Natural killer cell (primary cell): ENCODE measurements around the gene LEF1. TPM values are rescaled to one million over a fixed set of nuclear protein-coding genes. Genes with fewer than 3 reads are reported as not detected.
A peak's percentile ranks its signal among the peaks of the same experiment; 100 is the strongest.

Experiments
- ATAC-seq, 3 donors: fragments of 150-1000 bp in 2 of 3; fragments of 200-7000 bp in 1 of 3; cut with Tn5 transposase; 1 replicate in 1 of 3; 2 replicates in 2 of 3; pipeline ENCODE4 v1.10.0; 2021; ENCODE audit warnings: mild to moderate bottlenecking in 2 of 3, moderate library complexity in 2 of 3
- DNase-seq, 2 donors: peaks; one replicate each; pipeline versions ENCODE4 v3.0.0 to v3.0.0-alpha.2; 2013 to 2021; ENCODE audit warnings: mixed read lengths in 1 of 2
- H3K27ac ChIP-seq: one replicate; pipeline ENCODE4 v1.5.1; 2013; ENCODE audit warnings: mild to moderate bottlenecking, low read length
- H3K27me3 ChIP-seq: one replicate; pipeline ENCODE4 v1.6.1; 2013; ENCODE audit warnings: low read length; ENCODE audit not compliant: control insufficient read depth, insufficient read depth
- H3K36me3 ChIP-seq: one replicate; pipeline ENCODE4 v1.6.1; 2013; ENCODE audit warnings: low read length; ENCODE audit not compliant: control insufficient read depth, insufficient read depth
- H3K4me1 ChIP-seq: one replicate; pipeline ENCODE4 v1.6.1; 2013; ENCODE audit warnings: low read length; ENCODE audit not compliant: control insufficient read depth, insufficient read depth
- H3K4me3 ChIP-seq: one replicate; pipeline ENCODE4 v1.5.1; 2013; ENCODE audit warnings: low read length
- H3K9me3 ChIP-seq: one replicate; pipeline ENCODE4 v1.6.1; 2013; ENCODE audit warnings: low read length; ENCODE audit not compliant: control insufficient read depth, insufficient read depth
- H3K27ac Mint-ChIP-seq, 2 donors: one replicate each; pipeline ENCODE4 v1.8.0; 2022; ENCODE audit warnings: mild to moderate bottlenecking in 2 of 2, mixed read lengths in 2 of 2, moderate library complexity in 1 of 2
- H3K27me3 Mint-ChIP-seq, 2 donors: one replicate each; pipeline ENCODE4 v1.8.0; 2022; ENCODE audit warnings: low read depth in 2 of 2, mixed read lengths in 2 of 2
- H3K36me3 Mint-ChIP-seq: one replicate; pipeline ENCODE4 v1.8.0; 2022; ENCODE audit warnings: mixed read lengths
- H3K4me1 Mint-ChIP-seq, 2 donors: one replicate each; pipeline ENCODE4 v1.8.0; 2022; ENCODE audit warnings: mixed read lengths in 2 of 2
- H3K4me3 Mint-ChIP-seq: one replicate; pipeline ENCODE4 v1.8.0; 2022; ENCODE audit warnings: mild to moderate bottlenecking, moderate library complexity, mixed read lengths
- H3K9me3 Mint-ChIP-seq, 2 donors: one replicate each; pipeline ENCODE4 v1.8.0; 2022; ENCODE audit warnings: mixed read lengths in 2 of 2
- CTCF ChIP-seq: fragments of 200-600 bp; IDR thresholded peaks from one replicate; pipeline ENCODE4 v1.8.0; 2022; ENCODE audit warnings: antibody characterized with exemption
- WGBS: methylation state at CpG from one replicate; pipeline ENCODE4 v1.1.7; 2013; ENCODE audit warnings: missing lambda C conversion rate; ENCODE audit not compliant: insufficient coverage; 5-methylcytosine and 5-hydroxymethylcytosine counted together
- intact Hi-C: fragments of 100-400 bp; cut with micrococcal nuclease; formaldehyde crosslinking; loops from one replicate; pipeline ENCODE4 v1.14.2; 2022
- total RNA-seq, 4 donors: library from RNA; stranded (reverse); fragments of 120-200 nt in 1 of 4; gene quantifications; one replicate each; pipeline versions ENCODE4 v1.2.3 to v1.2.4, GENCODE V29; 2013 to 2022

Gene LEF1
- total RNA-seq, 3 donors from 2014 or later (not counting 1 experiment from before 2014, with no cell fraction given), result 18.7 to 39.8 (median 24.5) TPM

- H3K27ac Mint-ChIP-seq, result peak overlapping the region; percentile 43 to 77
- Histone ChIP-seq H3K9me3 (no peaks in the 10 kb centered on the region), H3K4me3 (no peak overlapping the region), H3K27me3 (no peaks in the 10 kb centered on the region), H3K4me1 (peaks cover 54% of the 10 kb centered on the region), H3K36me3 (no peaks in the 10 kb centered on the region), H3K27ac (peak overlapping the region; percentile 1)
- ATAC-seq (peak; percentile 43 to 58 (median 50)), DNase-seq (peak in 1 of 2 donors; percentile 79)
- H3K27me3 Mint-ChIP-seq, result no peaks in the 10 kb centered on the region
- intact Hi-C loops, result no loop called here
- TF ChIP-seq CTCF, result no peak
- peak overlapping the region; percentile 70 for H3K4me3 Mint-ChIP-seq
- no peaks in the 10 kb centered on the region for H3K9me3 Mint-ChIP-seq
- no peaks in the 10 kb centered on the region for H3K36me3 Mint-ChIP-seq
- peaks cover 78 to 85% of the 10 kb centered on the region in 2 donors for H3K4me1 Mint-ChIP-seq
- WGBS, result 12% methylated on average over 3 of the region's 5 CpGs
Observed at GRCh38 chr4:108113229-108113628, 55.5 kb downstream of the LEF1 start.

GRCh38 chr4:108111781-108112180 is 57.0 kb downstream of the LEF1 start:
- H3K4me1 ChIP-seq, result peaks cover 52% of the 10 kb centered on the region
- H3K36me3 ChIP-seq, result no peaks in the 10 kb centered on the region
- Mint-ChIP-seq H3K36me3 (no peaks in the 10 kb centered on the region), H3K4me3 (no peak overlapping the region), H3K27ac (no peak overlapping the region), H3K9me3 (no peaks in the 10 kb centered on the region), H3K4me1 (peaks cover 74 to 82% of the 10 kb centered on the region in 2 donors), H3K27me3 (peaks cover 3 to 7% of the 10 kb centered on the region in 2 donors)
- ATAC-seq (no peak), DNase-seq (no peak)
- no peaks in the 10 kb centered on the region for H3K9me3 ChIP-seq
- no peak overlapping the region for H3K27ac ChIP-seq
- no peak overlapping the region for H3K4me3 ChIP-seq
- intact Hi-C loops, result no loop called here
- WGBS, result 92% methylated on average over 4 of the region's 4 CpGs
- no peak for TF ChIP-seq CTCF
- H3K27me3 ChIP-seq, result no peaks in the 10 kb centered on the region

- Mint-ChIP-seq H3K4me1 (peaks cover 60 to 69% of the 10 kb centered on the region in 2 donors), H3K27me3 (peaks cover 3 to 18% of the 10 kb centered on the region in 2 donors), H3K9me3 (no peaks in the 10 kb centered on the region), H3K27ac (no peak overlapping the region), H3K36me3 (no peaks in the 10 kb centered on the region), H3K4me3 (no peak overlapping the region)
- H3K27ac ChIP-seq, result no peak overlapping the region
- WGBS, result 95% methylated on average over 2 of the region's 5 CpGs
- DNase-seq, result no peak
- no peak for TF ChIP-seq CTCF
- no peaks in the 10 kb centered on the region for H3K27me3 ChIP-seq
- H3K4me1 ChIP-seq, result peaks cover 39% of the 10 kb centered on the region
- H3K9me3 ChIP-seq, result no peaks in the 10 kb centered on the region
- H3K4me3 ChIP-seq, result no peak overlapping the region
- ATAC-seq, result no peak
- intact Hi-C loops, result no loop called here
- H3K36me3 ChIP-seq, result no peaks in the 10 kb centered on the region
Observed at GRCh38 chr4:108110450-108110849, 58.3 kb downstream of the LEF1 start.

GRCh38 chr4:108109997-108110416 is 58.7 kb downstream of the LEF1 start:
- Mint-ChIP-seq H3K36me3 (no peaks in the 10 kb centered on the region), H3K27ac (no peak overlapping the region), H3K4me3 (peak overlapping the region; percentile 31), H3K9me3 (no peaks in the 10 kb centered on the region), H3K27me3 (peaks cover 3 to 18% of the 10 kb centered on the region in 2 donors), H3K4me1 (peaks cover 56 to 65% of the 10 kb centered on the region in 2 donors)
- DNase-seq (no peak), ATAC-seq (no peak)
- no peak overlapping the region for H3K4me3 ChIP-seq
- TF ChIP-seq CTCF, result no peak
- no peak overlapping the region for H3K27ac ChIP-seq
- WGBS, result no CpG with 5 or more reads among the region's 2 CpGs
- H3K9me3 ChIP-seq, result no peaks in the 10 kb centered on the region
- no peaks in the 10 kb centered on the region for H3K27me3 ChIP-seq
- peaks cover 39% of the 10 kb centered on the region for H3K4me1 ChIP-seq
- H3K36me3 ChIP-seq, result no peaks in the 10 kb centered on the region
- intact Hi-C loops, result no loop called here
